WI38 (cell line): Measurements from ENCODE around the gene ARHGEF4.

ENCODE experiments used
- H3K4me3 ChIP-seq: 2 replicates; pipeline ENCODE4 v1.5.1; 2011; ENCODE audit warnings: low read depth, mild to moderate bottlenecking, control low read depth, low read length
- CTCF ChIP-seq: IDR thresholded peaks from 2 replicates; pipeline ENCODE4 v1.5.1; 2012; ENCODE audit warnings: low read depth, mild to moderate bottlenecking, control low read depth, low read length

ARHGEF4 gene

GRCh38 chr2:130836501-130837174 lies at the start of gene ARHGEF4:
Gene ARHGEF4, plus strand, starts transcription at chr2:130836914. Its CDS starts 40 bp downstream, at chr2:130836954.
- H3K4me3 ChIP-seq, result no peak within 1 kb of the TSS

GRCh38 chr2:130787841-130788240 lies 48.9 kb upstream of the ARHGEF4 start:
- H3K4me3 ChIP-seq, result no peak overlapping the region
- no peak for TF ChIP-seq CTCF

More at GRCh38 chr2:130836501-130837174, at the start of gene ARHGEF4:
- TF ChIP-seq CTCF, result no peak

GRCh38 chr2:130790312-130790711 lies 46.4 kb upstream of the ARHGEF4 start:
- no peak for TF ChIP-seq CTCF
- no peak overlapping the region for H3K4me3 ChIP-seq

GRCh38 chr2:130790804-130791616 lies 45.7 kb upstream of the ARHGEF4 start:
- no peak overlapping the region for H3K4me3 ChIP-seq
- TF ChIP-seq CTCF, result no peak

- no peak overlapping the region for H3K4me3 ChIP-seq
- TF ChIP-seq CTCF, result no peak
These were observed 45.1 kb upstream of the ARHGEF4 start for GRCh38 chr2:130791617-130791939.

GRCh38 chr2:130795431-130795830 lies 41.3 kb upstream of the ARHGEF4 start:
- TF ChIP-seq CTCF, result no peak
- H3K4me3 ChIP-seq, result no peak overlapping the region

- TF ChIP-seq CTCF, result no peak
- no peak overlapping the region for H3K4me3 ChIP-seq
These were observed 40.4 kb upstream of the ARHGEF4 start for GRCh38 chr2:130796290-130796689.
